Measurements from ENCODE around the gene RBPJ.

GRCh38 chr4:26478330-26478729 lies 157.5 kb downstream of the RBPJ start:
- TF ChIP-seq, protein P1, sequence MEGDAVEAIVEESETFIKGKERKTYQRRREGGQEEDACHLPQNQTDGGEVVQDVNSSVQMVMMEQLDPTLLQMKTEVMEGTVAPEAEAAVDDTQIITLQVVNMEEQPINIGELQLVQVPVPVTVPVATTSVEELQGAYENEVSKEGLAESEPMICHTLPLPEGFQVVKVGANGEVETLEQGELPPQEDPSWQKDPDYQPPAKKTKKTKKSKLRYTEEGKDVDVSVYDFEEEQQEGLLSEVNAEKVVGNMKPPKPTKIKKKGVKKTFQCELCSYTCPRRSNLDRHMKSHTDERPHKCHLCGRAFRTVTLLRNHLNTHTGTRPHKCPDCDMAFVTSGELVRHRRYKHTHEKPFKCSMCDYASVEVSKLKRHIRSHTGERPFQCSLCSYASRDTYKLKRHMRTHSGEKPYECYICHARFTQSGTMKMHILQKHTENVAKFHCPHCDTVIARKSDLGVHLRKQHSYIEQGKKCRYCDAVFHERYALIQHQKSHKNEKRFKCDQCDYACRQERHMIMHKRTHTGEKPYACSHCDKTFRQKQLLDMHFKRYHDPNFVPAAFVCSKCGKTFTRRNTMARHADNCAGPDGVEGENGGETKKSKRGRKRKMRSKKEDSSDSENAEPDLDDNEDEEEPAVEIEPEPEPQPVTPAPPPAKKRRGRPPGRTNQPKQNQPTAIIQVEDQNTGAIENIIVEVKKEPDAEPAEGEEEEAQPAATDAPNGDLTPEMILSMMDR (conservative IDR thresholded peaks at IDR 0.05; ENCODE audit: low read length) = no peak
- TF ChIP-seq EZH2phosphoT487 (IDR thresholded peaks at IDR 0.05; ENCODE audit: borderline replicate concordance) = no peak

Measured in Loucy (cell line).